ENCODE measurements around the gene CD83. TPM values are rescaled to one million over a fixed set of nuclear protein-coding genes. Genes with fewer than 3 reads are reported as not detected.
"Not testable (repeated sequence)": the region's sequence is repeated elsewhere in the genome, so short reads cannot be mapped to it uniquely, and the experiment has no call there.

CD83 gene
- 54.7 TPM for polyA plus RNA-seq (2012; ENCODE audit: missing spikeins)

GRCh38 chr6:14117158-14118090 lies at the start of gene CD83:
CD83 (plus strand) TSS chr6:14117772; CDS start chr6:14117812, 40 bp downstream.
- DNase-seq (ENCODE audit: insufficient read length) (peak; percentile 89), FAIRE-seq (peak; percentile 85)
- TF ChIP-seq TAF1 (IDR thresholded peaks at IDR 0.05; ENCODE audit: borderline replicate concordance, low read depth, low read length) (peak; percentile 74; the same call in 1 of the 2 replicates), POLR2A (IDR thresholded peaks at IDR 0.05; ENCODE audit: low read depth, low read length) (peak; percentile 99), POLR2AphosphoS5 (IDR thresholded peaks at IDR 0.05; ENCODE audit: low read depth, low read length) (peak; percentile 97)

GRCh38 chr6:14068133-14068532 lies 49.4 kb upstream of the CD83 start:
- no peak for DNase-seq (ENCODE audit: insufficient read length)
- no peak for FAIRE-seq
- TF ChIP-seq POLR2AphosphoS5 (IDR thresholded peaks at IDR 0.05; ENCODE audit: low read depth, low read length) (no peak), POLR2A (IDR thresholded peaks at IDR 0.05; ENCODE audit: low read depth, low read length) (no peak), TAF1 (IDR thresholded peaks at IDR 0.05; ENCODE audit: borderline replicate concordance, low read depth, low read length) (no peak)

GRCh38 chr6:14068623-14069022 lies 48.9 kb upstream of the CD83 start:
- TF ChIP-seq TAF1 (IDR thresholded peaks at IDR 0.05; ENCODE audit: borderline replicate concordance, low read depth, low read length) (no peak), POLR2AphosphoS5 (IDR thresholded peaks at IDR 0.05; ENCODE audit: low read depth, low read length) (no peak), POLR2A (IDR thresholded peaks at IDR 0.05; ENCODE audit: low read depth, low read length) (no peak)
- FAIRE-seq (no peak), DNase-seq (ENCODE audit: insufficient read length) (no peak)

- no peak for DNase-seq (ENCODE audit: insufficient read length)
- no peak for FAIRE-seq
- TF ChIP-seq TAF1 (IDR thresholded peaks at IDR 0.05; ENCODE audit: borderline replicate concordance, low read depth, low read length) (no peak), POLR2AphosphoS5 (IDR thresholded peaks at IDR 0.05; ENCODE audit: low read depth, low read length) (no peak), POLR2A (IDR thresholded peaks at IDR 0.05; ENCODE audit: low read depth, low read length) (no peak)
Measured at GRCh38 chr6:14070457-14070856, 47.1 kb upstream of the CD83 start.

GRCh38 chr6:14072084-14072483 lies 45.5 kb upstream of the CD83 start:
- no peak for DNase-seq (ENCODE audit: insufficient read length)
- TF ChIP-seq POLR2A (IDR thresholded peaks at IDR 0.05; ENCODE audit: low read depth, low read length) (no peak), TAF1 (IDR thresholded peaks at IDR 0.05; ENCODE audit: borderline replicate concordance, low read depth, low read length) (no peak), POLR2AphosphoS5 (IDR thresholded peaks at IDR 0.05; ENCODE audit: low read depth, low read length) (no peak)
- no peak for FAIRE-seq

GRCh38 chr6:14073561-14074354 lies 43.8 kb upstream of the CD83 start:
- not testable (repeated sequence) for DNase-seq (ENCODE audit: insufficient read length)
- peak; percentile 77 for FAIRE-seq

GRCh38 chr6:14074476-14075094 lies 43.0 kb upstream of the CD83 start:
- no peak for FAIRE-seq
- no peak for TF ChIP-seq TAF1 (IDR thresholded peaks at IDR 0.05; ENCODE audit: borderline replicate concordance, low read depth, low read length)

GRCh38 chr6:14075095-14075503 lies 42.5 kb upstream of the CD83 start:
- no peak for TF ChIP-seq POLR2AphosphoS5 (IDR thresholded peaks at IDR 0.05; ENCODE audit: low read depth, low read length)
- TF ChIP-seq TAF1 (IDR thresholded peaks at IDR 0.05; ENCODE audit: borderline replicate concordance, low read depth, low read length), result no peak
- TF ChIP-seq POLR2A (IDR thresholded peaks at IDR 0.05; ENCODE audit: low read depth, low read length), result no peak
- peak; percentile 92 for FAIRE-seq
- no peak for DNase-seq (ENCODE audit: insufficient read length)

More at GRCh38 chr6:14074476-14075094, 43.0 kb upstream of the CD83 start:
- no peak for DNase-seq (ENCODE audit: insufficient read length)

GRCh38 chr6:14077193-14077867 lies 40.2 kb upstream of the CD83 start:
- DNase-seq (ENCODE audit: insufficient read length), result no peak
- no peak for FAIRE-seq
- TF ChIP-seq TAF1 (IDR thresholded peaks at IDR 0.05; ENCODE audit: borderline replicate concordance, low read depth, low read length) (no peak), POLR2AphosphoS5 (IDR thresholded peaks at IDR 0.05; ENCODE audit: low read depth, low read length) (no peak), POLR2A (IDR thresholded peaks at IDR 0.05; ENCODE audit: low read depth, low read length) (no peak)

- no peak for DNase-seq (ENCODE audit: insufficient read length)
- no peak for TF ChIP-seq TAF1 (IDR thresholded peaks at IDR 0.05; ENCODE audit: borderline replicate concordance, low read depth, low read length)
- no peak for TF ChIP-seq POLR2AphosphoS5 (IDR thresholded peaks at IDR 0.05; ENCODE audit: low read depth, low read length)
- no peak for TF ChIP-seq POLR2A (IDR thresholded peaks at IDR 0.05; ENCODE audit: low read depth, low read length)
- FAIRE-seq, result no peak
Measured at GRCh38 chr6:14079433-14079832, 38.1 kb upstream of the CD83 start.

- TF ChIP-seq POLR2AphosphoS5 (IDR thresholded peaks at IDR 0.05; ENCODE audit: low read depth, low read length), result no peak
- no peak for TF ChIP-seq POLR2A (IDR thresholded peaks at IDR 0.05; ENCODE audit: low read depth, low read length)
- no peak for TF ChIP-seq TAF1 (IDR thresholded peaks at IDR 0.05; ENCODE audit: borderline replicate concordance, low read depth, low read length)
- no peak for FAIRE-seq
- DNase-seq (ENCODE audit: insufficient read length), result no peak
Measured at GRCh38 chr6:14079971-14080370, 37.6 kb upstream of the CD83 start.

All from GM12892 (cell line).